ENCODE measurements around the gene STT3B. TPM values are rescaled to one million over a fixed set of nuclear protein-coding genes. Genes with fewer than 3 reads are reported as not detected.

Gene STT3B
- total RNA-seq, 2 donors from 2014 or later: 126 to 199 TPM

DNA sequence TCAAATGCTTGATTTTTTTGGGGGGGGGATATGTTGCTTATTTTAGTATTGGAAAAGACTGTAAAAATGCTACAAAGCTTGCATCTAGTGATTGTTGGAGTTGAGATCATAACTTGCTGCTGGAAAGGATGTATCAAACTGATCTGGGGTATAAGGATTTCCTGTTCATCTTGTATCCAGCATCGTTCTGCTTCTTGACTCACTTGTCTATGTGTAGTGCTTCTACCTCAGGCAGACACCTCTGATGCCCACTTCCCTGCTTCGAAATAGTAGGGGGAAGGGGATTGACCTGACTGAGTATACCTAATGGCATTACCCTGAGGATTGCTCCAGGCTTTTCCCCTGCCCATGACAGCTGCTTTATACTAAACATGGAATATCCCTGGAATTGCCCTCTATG, 42.7 kb downstream of the STT3B start:
- no peak for TF ChIP-seq CTCF (conservative IDR thresholded peaks at IDR 0.05)

GRCh38 chr3:31576521-31576920, 43.8 kb downstream of the STT3B start:
- Mint-ChIP-seq H3K4me1 (peaks cover 36% of the 10 kb centered on the region), H3K9me3 (peaks cover 2% of the 10 kb centered on the region), H3K36me3 (ENCODE audit: low read depth) (peaks cover 18% of the 10 kb centered on the region), H3K27me3 (ENCODE audit: insufficient read depth) (no peaks in the 10 kb centered on the region), H3K4me3 (peak overlapping the region; percentile 4), H3K27ac (no peak overlapping the region)
- Histone ChIP-seq H3K4me3 (ENCODE audit: low read length) (peak overlapping the region; percentile 51), H3K4me1 (ENCODE audit: control insufficient read depth, insufficient read depth, low read length) (peaks cover 21% of the 10 kb centered on the region), H3K27me3 (ENCODE audit: control insufficient read depth, insufficient read depth, low read length, poor library complexity, severe bottlenecking) (no peaks in the 10 kb centered on the region), H3K27ac (ENCODE audit: low read depth, low read length) (no peak overlapping the region), H3K36me3 (ENCODE audit: control insufficient read depth, insufficient read depth, low read length) (peaks cover 32% of the 10 kb centered on the region), H3K9me3 (ENCODE audit: control insufficient read depth, low read length) (peaks cover 16% of the 10 kb centered on the region), H3K9ac (ENCODE audit: extremely low read depth, low read length, poor library complexity, severe bottlenecking) (no peak overlapping the region)
- DNase-seq: no peak
- TF ChIP-seq CTCF (conservative IDR thresholded peaks at IDR 0.05): no peak
- WGBS, 2 experiments (ENCODE audit: insufficient coverage in 1 of 2, insufficient read length in 1 of 2): no CpG with 5 or more reads among the region's 1 CpG

More for the DNA sequence above, 42.7 kb downstream of the STT3B start:
- no peaks in the 10 kb centered on the region for H3K27me3 ChIP-seq (ENCODE audit: control insufficient read depth, insufficient read depth, low read length, poor library complexity, severe bottlenecking)
- Mint-ChIP-seq H3K27ac (no peak overlapping the region), H3K27me3 (ENCODE audit: insufficient read depth) (no peaks in the 10 kb centered on the region), H3K4me1 (peaks cover 46% of the 10 kb centered on the region), H3K9me3 (no peaks in the 10 kb centered on the region), H3K36me3 (ENCODE audit: low read depth) (peaks cover 10% of the 10 kb centered on the region), H3K4me3 (no peak overlapping the region)
- no peak for DNase-seq
- H3K9me3 ChIP-seq (ENCODE audit: control insufficient read depth, low read length): peaks cover 8% of the 10 kb centered on the region
- 84 to 100% methylated on average over 1 to 2 of the region's 2 CpGs for WGBS, 2 experiments (ENCODE audit: insufficient coverage in 1 of 2, insufficient read length in 1 of 2)
- H3K4me3 ChIP-seq (ENCODE audit: low read length): peak overlapping the region; percentile 20
- peaks cover 21% of the 10 kb centered on the region for H3K4me1 ChIP-seq (ENCODE audit: control insufficient read depth, insufficient read depth, low read length)
- H3K27ac ChIP-seq (ENCODE audit: low read depth, low read length): no peak overlapping the region
- H3K9ac ChIP-seq (ENCODE audit: extremely low read depth, low read length, poor library complexity, severe bottlenecking): no peak overlapping the region
- H3K36me3 ChIP-seq (ENCODE audit: control insufficient read depth, insufficient read depth, low read length): peaks cover 25% of the 10 kb centered on the region

GRCh38 chr3:31577232-31577631, 44.5 kb downstream of the STT3B start:
- no peak overlapping the region for H3K27ac Mint-ChIP-seq
- Histone ChIP-seq H3K4me3 (ENCODE audit: low read length) (peak overlapping the region; percentile 51), H3K4me1 (ENCODE audit: control insufficient read depth, insufficient read depth, low read length) (peaks cover 21% of the 10 kb centered on the region), H3K9ac (ENCODE audit: extremely low read depth, low read length, poor library complexity, severe bottlenecking) (no peak overlapping the region), H3K36me3 (ENCODE audit: control insufficient read depth, insufficient read depth, low read length) (peaks cover 38% of the 10 kb centered on the region), H3K9me3 (ENCODE audit: control insufficient read depth, low read length) (peaks cover 23% of the 10 kb centered on the region), H3K27ac (ENCODE audit: low read depth, low read length) (no peak overlapping the region), H3K27me3 (ENCODE audit: control insufficient read depth, insufficient read depth, low read length, poor library complexity, severe bottlenecking) (no peaks in the 10 kb centered on the region)
- H3K27me3 Mint-ChIP-seq (ENCODE audit: insufficient read depth): no peaks in the 10 kb centered on the region
- TF ChIP-seq CTCF (conservative IDR thresholded peaks at IDR 0.05): no peak
- H3K9me3 Mint-ChIP-seq: peaks cover 8% of the 10 kb centered on the region
- H3K36me3 Mint-ChIP-seq (ENCODE audit: low read depth): peaks cover 25% of the 10 kb centered on the region
- no peak for DNase-seq
- H3K4me3 Mint-ChIP-seq: no peak overlapping the region
- peaks cover 36% of the 10 kb centered on the region for H3K4me1 Mint-ChIP-seq
